Body of pancreas (tissue), 4 donors: ENCODE data around the gene ANKRD66.

Experiments used
- CTCF ChIP-seq, 7 experiments: fragments of 450-650 bp in 4 of 7; fragments of 200-600 bp in 3 of 7; sonication (generic) in 3 of 7; IDR thresholded peaks; one replicate each; pipeline ENCODE4 v1.5.1; 2016 to 2019; ENCODE audit warnings: antibody characterized with exemption in 7 of 7
- POLR2A ChIP-seq, 3 donors: fragments of 450-650 bp; IDR thresholded peaks; one replicate each; pipeline ENCODE4 v1.6.1; 2016; ENCODE audit warnings: antibody characterized with exemption in 3 of 3, mild to moderate bottlenecking in 2 of 3

GRCh38 chr6:46756469-46757213 lies 9.9 kb downstream of the ANKRD66 start:
- TF ChIP-seq CTCF (IDR thresholded peaks at IDR 0.05) (no peak), POLR2A (IDR thresholded peaks at IDR 0.05) (no peak)
